Fibroblast of lung (primary cell): ENCODE measurements around the gene DICER1. TPM values are rescaled to one million over a fixed set of nuclear protein-coding genes. Genes with fewer than 3 reads are reported as not detected.

Experiments used
- DNase-seq, 2 donors: peaks; one replicate each; pipeline versions ENCODE4 v3.0.0 to v3.0.0-alpha.2; 2010; ENCODE audit warnings: low read depth in 2 of 2
- H2AFZ ChIP-seq: 2 replicates; pipeline ENCODE4 v1.5.1; 2012; ENCODE audit warnings: low read length, control low read depth, inconsistent platforms
- H3K27ac ChIP-seq: 2 replicates; pipeline ENCODE4 v1.5.1; 2011; ENCODE audit warnings: low read length, control low read depth; ENCODE audit not compliant: insufficient read depth
- H3K27me3 ChIP-seq: 2 replicates; pipeline ENCODE4 v1.5.1; 2011; ENCODE audit warnings: mild to moderate bottlenecking, low read length; ENCODE audit not compliant: control insufficient read depth, insufficient read depth
- H3K36me3 ChIP-seq: 2 replicates; pipeline ENCODE4 v1.5.1; 2011; ENCODE audit warnings: low read length; ENCODE audit not compliant: control insufficient read depth, insufficient read depth
- H3K4me1 ChIP-seq: 2 replicates; pipeline ENCODE4 v1.5.1; 2011; ENCODE audit warnings: low read length; ENCODE audit not compliant: control insufficient read depth, insufficient read depth; ENCODE audit errors: extremely low read depth
- H3K4me2 ChIP-seq: 2 replicates; pipeline ENCODE4 v1.5.1; 2011; ENCODE audit warnings: low read length, control low read depth; ENCODE audit not compliant: insufficient read depth; ENCODE audit errors: extremely low read depth
- H3K4me3 ChIP-seq, 4 experiments: fragments of 200-600 bp in 1 of 4; sonication (generic) in 1 of 4; replicated peaks in 1 of 4; 2 replicates each; pipeline ENCODE4 v1.5.1; 2011 to 2016; ENCODE audit warnings: low read length in 4 of 4, low read depth in 3 of 4, mild to moderate bottlenecking in 3 of 4, control low read depth in 2 of 4, inconsistent platforms in 1 of 4, mixed read lengths in 1 of 4; ENCODE audit not compliant: insufficient read depth in 1 of 4; ENCODE audit errors: control extremely low read depth in 1 of 4
- H3K79me2 ChIP-seq: 2 replicates; pipeline ENCODE4 v1.5.1; 2012; ENCODE audit warnings: mild to moderate bottlenecking, low read length, inconsistent platforms; ENCODE audit not compliant: control insufficient read depth, insufficient read depth
- H3K9ac ChIP-seq: 2 replicates; pipeline ENCODE4 v1.5.1; 2011; ENCODE audit warnings: mild to moderate bottlenecking, low read length, control low read depth; ENCODE audit not compliant: insufficient read depth
- H3K9me3 ChIP-seq: 2 replicates; pipeline ENCODE4 v1.5.1; 2012; ENCODE audit warnings: low read depth, low read length; ENCODE audit not compliant: control insufficient read depth, insufficient read depth
- H4K20me1 ChIP-seq: 2 replicates; pipeline ENCODE4 v1.5.1; 2011; ENCODE audit warnings: low read length; ENCODE audit not compliant: control insufficient read depth, insufficient read depth; ENCODE audit errors: extremely low read depth
- CTCF ChIP-seq, 2 donors: IDR thresholded peaks in 1 of 2; conservative IDR thresholded peaks in 1 of 2; 1 replicate in 1 of 2; 2 replicates in 1 of 2; pipeline ENCODE4 v1.5.1; 2011 to 2012; ENCODE audit warnings: low read length in 2 of 2, control low read depth in 1 of 2, inconsistent platforms in 1 of 2, low read depth in 1 of 2, mild to moderate bottlenecking in 1 of 2
- EZH2 ChIP-seq: IDR thresholded peaks from 2 replicates; pipeline ENCODE4 v1.5.1; 2012; ENCODE audit warnings: low read length, control low read depth, mild to moderate bottlenecking; ENCODE audit errors: missing control alignments
- polyA plus RNA-seq, 2 donors: library from polyadenylated mRNA; depleted of rRNA in 1 of 2; stranded (reverse) in 1 of 2; unstranded in 1 of 2; fragments of >200 nt; gene quantifications; 2 replicates each; pipeline ENCODE4 v1.2.1, GENCODE V29; 2011 to 2012; ENCODE audit warnings: missing spikeins in 1 of 2
- total RNA-seq: library from RNA; depleted of rRNA; stranded (reverse); fragments of >200 nt; gene quantifications from 2 replicates; pipeline ENCODE4 v1.2.1, GENCODE V29; 2014

DICER1 gene
- total and polyA plus RNA-seq, 2 donors (not counting 1 experiment from before 2014, with no cell fraction given), result 20.3 to 28.7 TPM

GRCh38 chr14:95174184-95174792 lies 17.0 kb upstream of the DICER1 start:
- H3K9me3 ChIP-seq, result no peaks in the 10 kb centered on the region
- no peaks in the 10 kb centered on the region for H3K4me1 ChIP-seq
- H3K79me2 ChIP-seq, result no peaks in the 10 kb centered on the region
- H3K36me3 ChIP-seq, result no peaks in the 10 kb centered on the region
- TF ChIP-seq EZH2 (no peak), CTCF (conservative IDR thresholded peaks at IDR 0.05 in 1 of 2, IDR thresholded peaks at IDR 0.05 in 1 of 2; ENCODE audit: low read depth in 1 of 2, low read length in 2 of 2) (peak in 1 of 2 donors; percentile 25)
- no peak overlapping the region for H2AFZ ChIP-seq
- H3K4me2 ChIP-seq, result no peak overlapping the region
- no peaks in the 10 kb centered on the region for H3K27me3 ChIP-seq
- DNase-seq, result peak in 1 of 2 donors; percentile 33
- H3K4me3 ChIP-seq, result no peak overlapping the region
- H4K20me1 ChIP-seq, result no peaks in the 10 kb centered on the region
- no peak overlapping the region for H3K9ac ChIP-seq
- H3K27ac ChIP-seq, result no peak overlapping the region

GRCh38 chr14:95173518-95173917 lies 16.2 kb upstream of the DICER1 start:
- H3K36me3 ChIP-seq, result no peaks in the 10 kb centered on the region
- H3K9ac ChIP-seq, result no peak overlapping the region
- H3K4me3 ChIP-seq, result no peak overlapping the region
- H3K9me3 ChIP-seq, result no peaks in the 10 kb centered on the region
- no peak for DNase-seq
- H3K4me1 ChIP-seq, result no peaks in the 10 kb centered on the region
- no peak overlapping the region for H3K4me2 ChIP-seq
- TF ChIP-seq CTCF (conservative IDR thresholded peaks at IDR 0.05 in 1 of 2, IDR thresholded peaks at IDR 0.05 in 1 of 2; ENCODE audit: low read depth in 1 of 2, low read length in 2 of 2) (no peak), EZH2 (no peak)
- H3K79me2 ChIP-seq, result no peaks in the 10 kb centered on the region
- no peaks in the 10 kb centered on the region for H4K20me1 ChIP-seq
- H3K27me3 ChIP-seq, result no peaks in the 10 kb centered on the region
- no peak overlapping the region for H3K27ac ChIP-seq
- no peak overlapping the region for H2AFZ ChIP-seq

- Histone ChIP-seq H3K4me3 (no peak overlapping the region), H3K79me2 (no peaks in the 10 kb centered on the region), H3K36me3 (no peaks in the 10 kb centered on the region), H2AFZ (no peak overlapping the region), H3K4me2 (no peak overlapping the region), H3K9ac (no peak overlapping the region), H3K4me1 (no peaks in the 10 kb centered on the region), H3K9me3 (no peaks in the 10 kb centered on the region), H3K27ac (no peak overlapping the region), H4K20me1 (no peaks in the 10 kb centered on the region), H3K27me3 (no peaks in the 10 kb centered on the region)
- DNase-seq, result no peak
- TF ChIP-seq EZH2 (no peak), CTCF (conservative IDR thresholded peaks at IDR 0.05 in 1 of 2, IDR thresholded peaks at IDR 0.05 in 1 of 2; ENCODE audit: low read depth in 1 of 2, low read length in 2 of 2) (no peak)
Observed at GRCh38 chr14:95167177-95167576, 9.8 kb upstream of the DICER1 start.
